GM10847 (cell line): ENCODE data around the gene RAB23.

ENCODE experiments used
- POLR2A ChIP-seq: IDR thresholded peaks from 2 replicates; pipeline ENCODE4 v1.6.1; 2011; ENCODE audit not compliant: insufficient read length; ENCODE audit errors: extremely low read depth

The RAB23 gene

GRCh38 chr6:57137350-57137749 lies 84.8 kb downstream of the RAB23 start:
- no peak for TF ChIP-seq POLR2A
